ENCODE results near the gene C19orf33.

- TF ChIP-seq, protein P1, sequence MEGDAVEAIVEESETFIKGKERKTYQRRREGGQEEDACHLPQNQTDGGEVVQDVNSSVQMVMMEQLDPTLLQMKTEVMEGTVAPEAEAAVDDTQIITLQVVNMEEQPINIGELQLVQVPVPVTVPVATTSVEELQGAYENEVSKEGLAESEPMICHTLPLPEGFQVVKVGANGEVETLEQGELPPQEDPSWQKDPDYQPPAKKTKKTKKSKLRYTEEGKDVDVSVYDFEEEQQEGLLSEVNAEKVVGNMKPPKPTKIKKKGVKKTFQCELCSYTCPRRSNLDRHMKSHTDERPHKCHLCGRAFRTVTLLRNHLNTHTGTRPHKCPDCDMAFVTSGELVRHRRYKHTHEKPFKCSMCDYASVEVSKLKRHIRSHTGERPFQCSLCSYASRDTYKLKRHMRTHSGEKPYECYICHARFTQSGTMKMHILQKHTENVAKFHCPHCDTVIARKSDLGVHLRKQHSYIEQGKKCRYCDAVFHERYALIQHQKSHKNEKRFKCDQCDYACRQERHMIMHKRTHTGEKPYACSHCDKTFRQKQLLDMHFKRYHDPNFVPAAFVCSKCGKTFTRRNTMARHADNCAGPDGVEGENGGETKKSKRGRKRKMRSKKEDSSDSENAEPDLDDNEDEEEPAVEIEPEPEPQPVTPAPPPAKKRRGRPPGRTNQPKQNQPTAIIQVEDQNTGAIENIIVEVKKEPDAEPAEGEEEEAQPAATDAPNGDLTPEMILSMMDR (IDR thresholded peaks at IDR 0.05 in 8 of 11, conservative IDR thresholded peaks at IDR 0.05 in 3 of 11), result no peak
- TF ChIP-seq POLR2A (IDR thresholded peaks at IDR 0.05), result no peak
Measured at GRCh38 chr19:38318660-38319059, 14.6 kb downstream of the C19orf33 start.

All from spleen (tissue), 7 donors.